AG10803 (cell line): ENCODE data around the gene TSG101.

ENCODE experiments used
- DNase-seq: peaks from one replicate; pipeline ENCODE4 v3.0.0; 2010; ENCODE audit warnings: low read depth
- H3K4me3 ChIP-seq: 2 replicates; pipeline ENCODE4 v1.5.1; 2011; ENCODE audit warnings: mild to moderate bottlenecking, low read length, control low read depth
- TF ChIP-seq, protein P1 (sequence below): conservative IDR thresholded peaks from 2 replicates; pipeline ENCODE4 v1.5.1; 2011; ENCODE audit warnings: mild to moderate bottlenecking, low read length, control low read depth, inconsistent platforms

TSG101 gene

DNA sequence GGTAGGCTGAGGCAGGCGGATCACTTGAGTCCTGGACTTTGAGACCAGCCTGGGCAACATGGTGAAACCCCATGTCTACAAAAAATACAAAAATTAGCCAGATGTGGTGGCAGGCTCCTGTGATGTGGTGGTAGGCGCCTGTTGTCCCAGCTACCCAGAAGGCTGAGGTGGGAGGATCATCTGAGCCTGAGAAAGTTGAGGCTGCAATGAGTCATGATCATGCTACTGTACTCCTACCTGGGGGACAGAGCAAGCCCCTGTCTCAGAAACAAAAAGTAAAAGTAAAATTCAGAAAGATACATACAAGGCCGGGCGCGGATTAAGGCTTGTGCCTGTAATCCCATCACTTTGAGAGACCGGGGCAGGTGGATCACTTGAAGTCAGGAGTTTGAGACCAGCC lies 64.8 kb downstream of the TSG101 start:
- TF ChIP-seq, protein P1, sequence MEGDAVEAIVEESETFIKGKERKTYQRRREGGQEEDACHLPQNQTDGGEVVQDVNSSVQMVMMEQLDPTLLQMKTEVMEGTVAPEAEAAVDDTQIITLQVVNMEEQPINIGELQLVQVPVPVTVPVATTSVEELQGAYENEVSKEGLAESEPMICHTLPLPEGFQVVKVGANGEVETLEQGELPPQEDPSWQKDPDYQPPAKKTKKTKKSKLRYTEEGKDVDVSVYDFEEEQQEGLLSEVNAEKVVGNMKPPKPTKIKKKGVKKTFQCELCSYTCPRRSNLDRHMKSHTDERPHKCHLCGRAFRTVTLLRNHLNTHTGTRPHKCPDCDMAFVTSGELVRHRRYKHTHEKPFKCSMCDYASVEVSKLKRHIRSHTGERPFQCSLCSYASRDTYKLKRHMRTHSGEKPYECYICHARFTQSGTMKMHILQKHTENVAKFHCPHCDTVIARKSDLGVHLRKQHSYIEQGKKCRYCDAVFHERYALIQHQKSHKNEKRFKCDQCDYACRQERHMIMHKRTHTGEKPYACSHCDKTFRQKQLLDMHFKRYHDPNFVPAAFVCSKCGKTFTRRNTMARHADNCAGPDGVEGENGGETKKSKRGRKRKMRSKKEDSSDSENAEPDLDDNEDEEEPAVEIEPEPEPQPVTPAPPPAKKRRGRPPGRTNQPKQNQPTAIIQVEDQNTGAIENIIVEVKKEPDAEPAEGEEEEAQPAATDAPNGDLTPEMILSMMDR, result no peak
- DNase-seq, result no peak
- H3K4me3 ChIP-seq, result no peak overlapping the region

DNA sequence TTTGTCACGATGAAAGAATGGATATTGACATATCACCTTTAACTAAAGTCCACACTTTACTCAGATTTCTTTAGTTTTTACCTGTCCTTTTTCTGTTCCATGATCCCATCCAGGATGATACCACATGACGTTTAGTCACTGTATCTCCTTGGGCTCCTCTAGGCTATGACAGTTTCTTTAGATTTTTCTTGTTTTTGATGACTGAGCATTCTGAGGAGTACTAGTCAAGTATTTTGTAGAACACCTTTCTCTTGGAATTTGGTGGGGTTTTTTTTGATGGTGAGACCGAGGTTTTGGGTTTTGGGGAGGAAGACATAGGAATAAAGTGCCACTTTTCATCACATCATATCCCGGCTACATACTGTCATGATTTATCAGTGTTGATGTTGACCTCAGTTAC lies 67.1 kb downstream of the TSG101 start:
- H3K4me3 ChIP-seq, result no peak overlapping the region
- no peak for DNase-seq
- TF ChIP-seq, protein P1, result no peak

DNA sequence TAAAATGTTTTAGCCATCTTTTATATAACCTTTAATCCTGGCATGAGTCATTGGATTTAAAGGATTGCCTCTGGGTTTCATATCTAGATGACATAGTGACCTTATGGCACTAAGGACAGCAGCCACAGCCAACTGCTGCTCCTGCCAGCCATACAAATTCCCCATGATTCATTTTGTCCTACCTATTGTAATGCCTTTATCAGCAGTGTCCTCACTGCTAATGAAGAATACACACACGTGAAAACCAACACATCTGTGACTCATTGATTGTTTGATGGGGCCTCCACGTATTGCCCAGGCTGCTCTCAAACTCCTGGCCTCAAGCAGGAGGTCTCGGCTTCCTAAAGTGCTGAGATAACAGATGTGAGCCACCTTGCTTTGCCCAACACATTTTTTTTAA lies 69.3 kb downstream of the TSG101 start:
- TF ChIP-seq, protein P1, result no peak
- no peak for DNase-seq
- H3K4me3 ChIP-seq, result no peak overlapping the region

DNA sequence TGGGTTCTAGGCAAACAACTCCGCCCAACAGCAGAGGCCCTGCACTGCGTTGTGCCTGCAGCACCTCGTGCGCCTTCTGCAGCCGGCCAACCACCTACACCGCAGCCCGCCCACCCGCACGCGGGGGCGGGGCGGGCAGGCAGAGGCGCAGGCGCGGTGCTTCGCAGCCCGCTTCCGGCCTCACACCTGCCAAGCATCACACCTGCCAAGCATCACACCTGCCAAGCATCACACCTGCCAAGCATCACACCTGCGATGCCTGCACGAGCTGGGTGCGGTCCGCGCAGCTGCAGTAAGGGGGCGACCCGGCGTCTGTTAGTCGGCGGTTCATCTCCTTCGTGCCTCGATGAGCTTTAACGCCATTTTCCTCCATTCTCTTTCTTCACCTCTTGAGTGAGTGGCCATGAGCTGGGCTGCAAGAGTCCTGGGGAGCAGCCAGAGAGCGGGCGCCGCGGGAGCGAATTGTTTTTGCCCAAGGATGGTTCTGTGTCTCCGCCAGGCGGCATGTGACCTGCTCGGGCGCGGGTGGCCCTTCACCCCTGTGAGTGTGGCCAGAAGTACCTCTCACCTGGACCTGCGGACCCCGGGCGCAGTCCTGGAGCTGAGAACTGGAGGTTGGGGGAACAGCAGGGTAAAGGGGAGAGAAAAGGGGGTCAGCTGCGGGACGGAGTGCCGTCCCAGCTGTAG lies 70.9 kb downstream of the TSG101 start, which contains the start of gene LDHAL6A:
LDHAL6A (plus strand) TSS at position 171 of the 687 bp plus-strand sequence. CDS start 825 bp downstream, outside the sequence.
- DNase-seq, result no peak
- TF ChIP-seq, protein P1, result no peak
- H3K4me3 ChIP-seq, result no peak within 1 kb of the TSS

DNA sequence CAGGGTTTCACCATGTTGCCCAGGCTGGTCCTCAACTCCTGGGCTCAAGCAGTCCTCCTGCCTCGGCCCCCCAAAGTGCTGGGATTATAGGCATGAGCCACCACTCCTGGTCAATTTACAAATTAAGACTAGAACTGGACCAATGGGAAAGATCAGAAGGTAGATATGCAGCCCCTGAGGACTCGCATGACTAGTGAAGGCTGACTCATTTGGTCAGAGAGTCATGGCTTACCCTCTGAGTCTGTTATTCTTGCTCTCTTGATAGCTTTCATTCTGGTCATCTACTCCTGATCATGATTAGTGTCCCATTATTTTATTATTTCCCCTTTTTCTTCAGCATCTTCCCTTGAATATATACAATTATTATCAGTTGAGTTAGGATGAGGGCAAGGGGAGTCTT lies 73.8 kb downstream of the TSG101 start:
- no peak for DNase-seq
- no peak overlapping the region for H3K4me3 ChIP-seq
- TF ChIP-seq, protein P1, result no peak

DNA sequence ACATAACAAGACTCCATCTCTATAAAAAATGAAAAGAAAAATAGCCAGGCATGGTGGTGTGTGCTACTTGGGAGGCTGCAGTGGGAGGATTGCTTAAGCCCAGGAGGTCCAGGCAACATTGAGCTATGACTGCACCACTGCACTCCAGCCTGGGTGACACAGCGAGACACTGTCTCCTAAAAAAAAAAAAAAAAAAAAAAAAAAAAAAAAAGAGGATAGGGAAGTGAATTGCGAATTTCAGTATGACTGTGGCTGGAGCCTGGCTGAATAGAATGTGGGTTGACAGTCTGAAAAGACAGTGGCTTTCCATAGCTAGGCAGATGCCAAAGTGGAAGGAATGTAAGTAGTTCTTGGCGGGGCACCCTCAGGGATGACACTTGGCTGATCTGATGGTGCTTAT lies 77.5 kb downstream of the TSG101 start:
- TF ChIP-seq, protein P1, result no peak
- DNase-seq, result no peak
- H3K4me3 ChIP-seq, result no peak overlapping the region

DNA sequence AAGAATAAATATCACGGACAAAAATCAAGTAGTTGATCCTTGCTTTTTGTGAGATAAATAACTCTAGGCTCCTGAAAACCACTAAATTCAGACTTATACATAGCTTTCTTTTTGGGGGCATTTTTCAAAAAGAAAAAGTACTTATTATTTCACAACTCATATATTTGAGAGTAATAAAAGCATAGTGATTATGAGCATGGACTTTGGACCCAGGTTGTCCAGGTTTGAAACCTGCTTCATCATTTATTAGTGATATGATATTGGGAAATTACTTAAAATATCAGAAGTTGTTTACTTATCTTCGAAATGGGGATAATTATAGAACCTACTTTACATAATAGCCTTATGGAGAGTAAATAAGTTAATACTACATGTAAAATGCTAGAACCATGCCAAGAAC lies 88.1 kb downstream of the TSG101 start:
- TF ChIP-seq, protein P1, result no peak
- H3K4me3 ChIP-seq, result no peak overlapping the region
- no peak for DNase-seq
